Measurements from ENCODE around the gene LCORL.

Gene LCORL

DNA sequence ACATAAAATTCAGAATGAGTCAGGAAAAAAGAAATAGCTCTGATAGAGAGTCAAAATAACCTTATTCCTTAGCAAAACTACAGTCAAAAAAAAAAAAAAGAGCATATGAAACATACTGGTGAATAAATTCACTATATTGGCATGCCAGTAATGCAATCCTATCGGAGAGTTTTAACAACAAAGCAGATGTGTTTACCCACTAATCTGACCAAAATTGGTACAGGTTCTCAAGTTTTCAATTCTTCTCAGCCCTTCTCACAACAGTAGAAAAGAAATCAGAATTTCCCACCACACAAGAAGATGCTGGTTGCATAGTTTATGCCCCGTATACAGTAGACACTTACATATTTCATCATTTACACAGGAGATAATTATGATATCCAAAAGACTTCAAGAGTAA, 59.4 kb downstream of the LCORL start:
- H3K4me3 ChIP-seq (ENCODE audit: low read depth, low read length), result no peak overlapping the region
- TF ChIP-seq, protein P1, sequence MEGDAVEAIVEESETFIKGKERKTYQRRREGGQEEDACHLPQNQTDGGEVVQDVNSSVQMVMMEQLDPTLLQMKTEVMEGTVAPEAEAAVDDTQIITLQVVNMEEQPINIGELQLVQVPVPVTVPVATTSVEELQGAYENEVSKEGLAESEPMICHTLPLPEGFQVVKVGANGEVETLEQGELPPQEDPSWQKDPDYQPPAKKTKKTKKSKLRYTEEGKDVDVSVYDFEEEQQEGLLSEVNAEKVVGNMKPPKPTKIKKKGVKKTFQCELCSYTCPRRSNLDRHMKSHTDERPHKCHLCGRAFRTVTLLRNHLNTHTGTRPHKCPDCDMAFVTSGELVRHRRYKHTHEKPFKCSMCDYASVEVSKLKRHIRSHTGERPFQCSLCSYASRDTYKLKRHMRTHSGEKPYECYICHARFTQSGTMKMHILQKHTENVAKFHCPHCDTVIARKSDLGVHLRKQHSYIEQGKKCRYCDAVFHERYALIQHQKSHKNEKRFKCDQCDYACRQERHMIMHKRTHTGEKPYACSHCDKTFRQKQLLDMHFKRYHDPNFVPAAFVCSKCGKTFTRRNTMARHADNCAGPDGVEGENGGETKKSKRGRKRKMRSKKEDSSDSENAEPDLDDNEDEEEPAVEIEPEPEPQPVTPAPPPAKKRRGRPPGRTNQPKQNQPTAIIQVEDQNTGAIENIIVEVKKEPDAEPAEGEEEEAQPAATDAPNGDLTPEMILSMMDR (IDR thresholded peaks at IDR 0.05; ENCODE audit: low read depth, low read length), result no peak

DNA sequence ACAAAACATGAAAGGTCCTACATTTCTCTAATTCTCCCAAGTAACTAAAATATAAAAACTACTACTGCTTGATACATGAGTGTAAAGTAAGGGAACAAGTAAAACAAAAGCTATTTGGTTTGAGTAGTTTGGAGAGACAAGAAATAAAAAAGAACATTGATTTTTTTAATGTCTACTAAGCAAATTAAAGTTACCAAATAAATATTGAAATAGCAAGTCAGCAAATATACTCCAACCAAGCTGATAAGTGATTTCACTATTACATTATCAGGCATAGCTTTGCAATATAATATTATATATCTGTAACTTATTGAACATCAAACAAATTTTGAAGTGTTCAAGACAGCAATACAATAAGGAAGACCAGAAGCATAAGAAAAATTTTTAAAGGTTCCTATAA, 60.3 kb downstream of the LCORL start:
- H3K4me3 ChIP-seq (ENCODE audit: low read depth, low read length), result no peak overlapping the region
- TF ChIP-seq, protein P1 (IDR thresholded peaks at IDR 0.05; ENCODE audit: low read depth, low read length), result no peak

DNA sequence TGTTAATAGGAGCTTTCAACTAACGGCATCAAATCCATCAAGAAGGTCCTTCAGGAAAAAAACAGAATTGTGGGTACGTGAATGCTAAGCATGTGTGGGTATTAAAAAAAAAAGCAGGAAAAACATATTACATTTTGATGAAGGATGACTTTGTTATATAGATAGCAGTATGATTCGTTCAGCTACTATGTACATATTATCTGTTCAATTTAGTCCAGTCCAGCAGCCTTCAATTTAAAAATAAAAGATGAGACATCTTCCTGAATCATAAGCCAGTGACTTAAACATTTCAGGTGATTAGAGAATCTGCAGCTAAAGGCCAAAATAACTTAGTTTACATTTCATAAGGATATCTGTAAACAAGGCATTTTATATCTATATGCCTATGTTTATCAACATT, 63.4 kb downstream of the LCORL start:
- TF ChIP-seq, protein P1 (IDR thresholded peaks at IDR 0.05; ENCODE audit: low read depth, low read length), result no peak
- no peak overlapping the region for H3K4me3 ChIP-seq (ENCODE audit: low read depth, low read length)

DNA sequence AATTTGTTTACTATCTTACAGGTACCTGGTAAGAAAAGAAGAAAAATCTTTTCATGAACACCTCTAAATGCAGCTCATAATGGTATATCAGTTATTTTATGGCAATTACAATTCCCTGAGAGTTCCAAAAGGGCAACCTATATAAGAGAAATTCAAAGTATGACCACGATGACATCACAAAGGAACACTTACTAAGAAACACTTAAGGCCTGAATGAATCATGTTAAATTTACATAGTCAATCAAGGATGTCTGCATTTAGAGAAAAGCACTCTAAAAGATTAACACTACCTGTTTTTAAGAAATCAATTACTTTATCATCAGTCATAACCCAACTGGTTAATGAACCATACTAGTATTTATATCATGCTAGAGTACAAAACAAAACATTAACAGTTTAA, 63.9 kb downstream of the LCORL start:
- no peak overlapping the region for H3K4me3 ChIP-seq (ENCODE audit: low read depth, low read length)
- TF ChIP-seq, protein P1 (IDR thresholded peaks at IDR 0.05; ENCODE audit: low read depth, low read length), result no peak

DNA sequence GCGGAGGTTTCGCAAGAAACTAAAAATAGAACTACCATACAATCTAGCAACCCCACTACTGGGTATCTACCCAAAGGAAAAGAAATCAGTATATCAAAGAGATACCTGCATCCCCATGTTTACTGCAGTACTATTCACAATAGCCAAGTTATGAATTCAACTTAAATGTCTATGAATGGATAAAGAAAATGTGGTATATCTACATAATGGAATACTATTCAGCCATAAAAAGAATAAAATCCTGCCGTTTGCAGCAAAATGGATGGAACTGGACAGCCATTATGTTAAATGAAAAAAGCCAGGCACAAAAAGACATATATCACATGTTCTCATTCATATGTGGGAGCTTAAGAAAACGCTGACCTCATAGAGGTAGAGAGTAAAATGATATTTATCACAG, 65.3 kb downstream of the LCORL start:
- TF ChIP-seq, protein P1 (IDR thresholded peaks at IDR 0.05; ENCODE audit: low read depth, low read length), result no peak
- no peak overlapping the region for H3K4me3 ChIP-seq (ENCODE audit: low read depth, low read length)

DNA sequence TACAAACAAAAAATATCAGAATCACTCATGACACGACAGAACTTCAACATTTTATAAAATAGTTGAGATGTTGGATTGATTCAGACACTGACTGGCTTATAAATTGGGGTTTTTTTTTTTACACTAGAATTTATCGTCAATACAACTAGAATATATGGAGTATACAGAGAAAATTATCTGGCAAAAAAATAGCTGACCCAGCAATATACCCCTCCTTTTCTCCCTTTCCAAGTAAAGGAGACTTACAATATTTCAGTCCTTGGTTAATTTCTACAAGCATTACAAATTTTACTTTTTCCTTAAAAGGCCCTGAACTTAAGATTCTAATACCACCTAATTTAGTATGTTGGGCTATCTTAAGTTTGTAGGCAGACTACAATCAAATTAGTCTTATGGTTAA, 76.3 kb downstream of the LCORL start:
- TF ChIP-seq, protein P1 (IDR thresholded peaks at IDR 0.05; ENCODE audit: low read depth, low read length), result no peak
- H3K4me3 ChIP-seq (ENCODE audit: low read depth, low read length), result no peak overlapping the region

DNA sequence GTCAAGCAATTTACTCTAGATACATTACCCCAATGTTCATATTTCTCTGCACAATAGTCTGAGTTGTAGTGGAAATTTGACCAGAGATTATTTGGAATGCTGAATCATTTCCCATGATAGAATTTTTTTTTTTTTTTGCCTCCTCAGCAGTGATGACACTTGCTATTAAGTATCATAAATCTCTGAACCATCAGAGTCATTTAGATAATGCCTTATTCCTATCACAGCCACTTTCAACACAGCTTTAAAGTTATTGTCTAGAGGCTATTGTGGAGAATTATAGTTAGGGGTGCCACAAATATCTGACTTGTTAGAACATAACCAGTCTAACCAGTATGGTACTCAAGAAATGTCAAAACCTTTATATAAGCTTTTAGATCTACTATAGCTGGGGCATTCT, 79.8 kb downstream of the LCORL start:
- no peak overlapping the region for H3K4me3 ChIP-seq (ENCODE audit: low read depth, low read length)
- TF ChIP-seq, protein P1 (IDR thresholded peaks at IDR 0.05; ENCODE audit: low read depth, low read length), result no peak
